Adrenal gland (tissue), 12 donors: Measurements from ENCODE around the gene HNMT. TPM values are rescaled to one million over a fixed set of nuclear protein-coding genes. Genes with fewer than 3 reads are reported as not detected.

Experiments
- DNase-seq, 7 donors: peaks; one replicate each; pipeline ENCODE4 v3.0.0-alpha.2; 2019 to 2020
- H3K27ac ChIP-seq, 5 donors: fragments of 200-600 bp; sonication (generic) in 4 of 5; 1 replicate in 3 of 5; 2 replicates in 2 of 5; pipeline versions ENCODE4 v1.5.1 to v1.8.0; 2016 to 2020; ENCODE audit warnings: mild to moderate bottlenecking in 1 of 5
- H3K27me3 ChIP-seq: fragments of 200-600 bp; 2 replicates; pipeline ENCODE4 v1.8.0; 2021
- H3K36me3 ChIP-seq, 2 donors: fragments of 200-600 bp; replicated peaks in 1 of 2; 1 replicate in 1 of 2; 2 replicates in 1 of 2; pipeline versions ENCODE4 v1.5.1 to v1.8.0; 2018 to 2022
- H3K4me1 ChIP-seq, 2 donors: fragments of 200-600 bp; replicated peaks in 1 of 2; 1 replicate in 1 of 2; 2 replicates in 1 of 2; pipeline versions ENCODE4 v1.5.1 to v1.8.0; 2018 to 2021
- H3K4me3 ChIP-seq, 4 donors: fragments of 200-600 bp; sonication (generic) in 3 of 4; one replicate each; pipeline ENCODE4 v1.5.1; 2016 to 2018
- H3K9me3 ChIP-seq, 3 donors: fragments of 200-600 bp; sonication (generic) in 1 of 3; replicated peaks in 1 of 3; 1 replicate in 2 of 3; 2 replicates in 1 of 3; pipeline versions ENCODE4 v1.5.1 to v1.8.0; 2016 to 2021
- POLR2A ChIP-seq, 2 donors: fragments of 450-650 bp; IDR thresholded peaks; one replicate each; pipeline ENCODE4 v1.6.1; 2017; ENCODE audit warnings: antibody characterized with exemption in 2 of 2, mild to moderate bottlenecking in 2 of 2, moderate library complexity in 1 of 2
- WGBS, 4 donors: extraction: QIAGEN DNeasy Blood & Tissue Kit in 2 of 4; methylation state at CpG; one replicate each; pipeline versions ENCODE4 v1.1.5 to v1.1.7; 2013 to 2017; 5-methylcytosine and 5-hydroxymethylcytosine counted together
- intact Hi-C, 2 donors: fragments of 100-400 bp; cut with DNase I; formaldehyde crosslinking; loops; one replicate each; pipeline versions ENCODE4 v1.14.1 to v1.15.0; 2022 to 2023
- polyA plus RNA-seq, 3 donors: library from polyadenylated mRNA; stranded (reverse); fragments of 200-250 nt in 2 of 3; fragments of 350-450 nt in 1 of 3; fragmentation: Illumina TruSeq in 1 of 3; extraction: RNeasy Lipid Tissue Mini Kit (QIAGEN cat#74804) in 1 of 3; gene quantifications; one replicate each; pipeline ENCODE4 v1.2.3, GENCODE V29; 2013 to 2014
- total RNA-seq, 9 donors: library from RNA; depleted of rRNA in 4 of 9; stranded (reverse); fragments of >200 nt in 4 of 9; fragments of 120-200 nt in 1 of 9; fragmentation: NEBNext Ultra II Directional in 1 of 9; extraction: Animal tissue kit (Norgen Biotek cat#: 25700) in 1 of 9; gene quantifications; one replicate each; pipeline versions ENCODE4 v1.1.0 to v1.2.4, GENCODE V29; 2013 to 2023
- TF ChIP-seq, protein P1 (sequence below), 6 experiments: fragments of 450-650 bp in 4 of 6; fragments of 200-600 bp in 2 of 6; sonication (generic) in 1 of 6; IDR thresholded peaks; 1 replicate in 5 of 6; 2 replicates in 1 of 6; pipeline versions ENCODE4 v1.5.1 to v1.8.0; 2016 to 2021; ENCODE audit warnings: antibody characterized with exemption in 6 of 6, mild to moderate bottlenecking in 2 of 6, moderate library complexity in 1 of 6
- donor health status: healthy with polysubstance abuse.
- donor health status: Bipolar disorder and iron deficiency.
- donor health status: DM: yes; HTN: yes; CAD: no.
- donor health status: DM: no; HTN: no; CAD: no.
- donor health status: DM: no; HTN: no; CAD: no.
- donor health status: DM: yes; HTN: yes; CAD: no.

The HNMT gene
- total and polyA plus RNA-seq, 12 donors: 4.5 to 53.7 (median 21.3) TPM

DNA sequence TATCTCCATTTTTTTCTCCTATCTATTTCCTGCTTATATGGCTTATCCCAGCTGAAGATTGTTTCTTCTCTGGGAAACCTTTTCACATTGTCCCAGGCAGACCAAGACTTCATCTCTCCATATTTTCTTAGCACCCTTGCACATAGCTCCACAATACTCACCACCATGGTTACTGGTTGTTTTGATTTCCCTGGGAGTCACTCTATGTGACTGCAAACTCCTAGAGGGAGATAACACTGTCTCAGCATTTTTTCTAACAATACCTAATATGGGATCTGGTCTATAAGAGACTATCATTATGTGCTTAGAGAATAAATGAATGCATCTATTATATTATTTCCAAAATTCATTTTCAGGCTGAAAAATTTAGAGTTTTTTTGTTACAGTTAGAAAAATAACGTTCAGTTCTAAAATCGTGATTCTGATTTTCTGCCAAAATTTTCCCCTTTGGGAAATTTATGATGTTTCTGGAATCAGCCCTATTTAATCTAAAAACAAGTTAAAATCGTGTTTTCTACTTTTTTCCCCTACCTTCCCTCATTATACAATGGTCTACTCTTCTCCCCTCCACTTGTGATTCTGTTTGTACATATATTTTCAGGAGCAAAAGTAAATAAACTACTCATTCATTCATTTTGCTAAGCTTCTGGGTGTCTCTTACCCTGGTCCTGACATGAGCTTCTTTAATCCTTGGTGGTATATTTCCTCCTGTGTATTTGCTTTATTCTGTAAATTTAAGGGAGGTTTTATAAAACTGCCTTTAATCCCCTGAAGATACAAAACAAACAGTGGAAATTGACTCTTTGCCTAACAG is 95.4 kb downstream of the HNMT start:
- intact Hi-C loops: no loop called here

DNA sequence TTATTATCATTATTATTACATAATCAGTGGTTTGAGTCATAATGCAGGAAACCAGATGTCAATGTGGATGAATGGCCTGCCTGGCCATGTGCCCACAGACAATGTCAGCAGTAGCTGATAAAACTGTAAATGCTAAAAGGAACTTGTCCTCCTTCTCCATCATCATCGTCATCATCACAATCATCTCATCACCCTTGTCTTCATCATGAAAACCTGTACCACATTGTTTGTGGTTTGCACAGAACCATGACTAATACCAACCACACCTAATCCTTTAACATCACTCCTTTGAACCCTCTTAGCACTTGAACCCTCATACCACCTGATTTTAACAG is 96.0 kb downstream of the HNMT start:
- Histone ChIP-seq H3K36me3 (no peaks in the 10 kb centered on the region), H3K4me1 (peaks cover 6 to 10% of the 10 kb centered on the region in 2 donors), H3K27ac (no peak overlapping the region), H3K27me3 (no peaks in the 10 kb centered on the region), H3K9me3 (no peaks in the 10 kb centered on the region), H3K4me3 (no peak overlapping the region)
- intact Hi-C loops: no loop called here
- no peak for TF ChIP-seq POLR2A (IDR thresholded peaks at IDR 0.05)
- TF ChIP-seq, protein P1, sequence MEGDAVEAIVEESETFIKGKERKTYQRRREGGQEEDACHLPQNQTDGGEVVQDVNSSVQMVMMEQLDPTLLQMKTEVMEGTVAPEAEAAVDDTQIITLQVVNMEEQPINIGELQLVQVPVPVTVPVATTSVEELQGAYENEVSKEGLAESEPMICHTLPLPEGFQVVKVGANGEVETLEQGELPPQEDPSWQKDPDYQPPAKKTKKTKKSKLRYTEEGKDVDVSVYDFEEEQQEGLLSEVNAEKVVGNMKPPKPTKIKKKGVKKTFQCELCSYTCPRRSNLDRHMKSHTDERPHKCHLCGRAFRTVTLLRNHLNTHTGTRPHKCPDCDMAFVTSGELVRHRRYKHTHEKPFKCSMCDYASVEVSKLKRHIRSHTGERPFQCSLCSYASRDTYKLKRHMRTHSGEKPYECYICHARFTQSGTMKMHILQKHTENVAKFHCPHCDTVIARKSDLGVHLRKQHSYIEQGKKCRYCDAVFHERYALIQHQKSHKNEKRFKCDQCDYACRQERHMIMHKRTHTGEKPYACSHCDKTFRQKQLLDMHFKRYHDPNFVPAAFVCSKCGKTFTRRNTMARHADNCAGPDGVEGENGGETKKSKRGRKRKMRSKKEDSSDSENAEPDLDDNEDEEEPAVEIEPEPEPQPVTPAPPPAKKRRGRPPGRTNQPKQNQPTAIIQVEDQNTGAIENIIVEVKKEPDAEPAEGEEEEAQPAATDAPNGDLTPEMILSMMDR (IDR thresholded peaks at IDR 0.05): no peak
- 8 to 27% (median 14%) methylated on average over 1 of the region's 1 CpG for WGBS, 4 donors
- DNase-seq: peak; percentile 71 to 96 (median 83)

More for the DNA sequence above, 95.4 kb downstream of the HNMT start:
- Histone ChIP-seq H3K36me3 (no peaks in the 10 kb centered on the region), H3K4me3 (no peak overlapping the region), H3K4me1 (peaks cover 6 to 10% of the 10 kb centered on the region in 2 donors), H3K27ac (no peak overlapping the region), H3K27me3 (no peaks in the 10 kb centered on the region), H3K9me3 (no peaks in the 10 kb centered on the region)
- DNase-seq: no peak
- TF ChIP-seq POLR2A (IDR thresholded peaks at IDR 0.05): no peak
- TF ChIP-seq, protein P1 (IDR thresholded peaks at IDR 0.05): no peak
- WGBS, 4 donors: 19 to 35% (median 28%) methylated on average over 3 of the region's 3 CpGs

DNA sequence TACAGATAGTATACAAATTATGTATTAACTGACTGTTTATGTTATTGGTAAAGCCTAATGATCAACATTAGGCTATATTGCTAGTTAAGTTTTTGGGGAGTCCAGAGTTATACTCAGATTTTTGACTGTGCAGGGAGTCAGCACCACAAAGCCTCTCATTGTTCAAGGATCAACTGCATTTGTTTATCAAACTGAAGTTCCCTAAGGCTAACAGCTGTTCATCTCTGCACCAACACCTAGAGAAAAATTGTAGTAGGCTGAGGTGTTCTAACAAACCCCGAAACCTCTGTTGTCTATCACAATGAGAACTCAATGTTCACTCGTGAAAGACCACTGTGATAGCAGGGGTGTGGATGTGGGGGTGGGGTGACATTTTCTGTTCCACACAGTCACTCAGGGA is 97.7 kb downstream of the HNMT start:
- Histone ChIP-seq H3K4me1 (peaks cover 6 to 10% of the 10 kb centered on the region in 2 donors), H3K27ac (no peak overlapping the region), H3K9me3 (no peaks in the 10 kb centered on the region), H3K27me3 (no peaks in the 10 kb centered on the region), H3K36me3 (no peaks in the 10 kb centered on the region), H3K4me3 (no peak overlapping the region)
- DNase-seq: no peak
- intact Hi-C loops: no loop called here
- TF ChIP-seq, protein P1 (IDR thresholded peaks at IDR 0.05): no peak
- TF ChIP-seq POLR2A (IDR thresholded peaks at IDR 0.05): no peak
- WGBS, 4 donors: 89 to 97% (median 90%) methylated on average over 2 of the region's 2 CpGs

DNA sequence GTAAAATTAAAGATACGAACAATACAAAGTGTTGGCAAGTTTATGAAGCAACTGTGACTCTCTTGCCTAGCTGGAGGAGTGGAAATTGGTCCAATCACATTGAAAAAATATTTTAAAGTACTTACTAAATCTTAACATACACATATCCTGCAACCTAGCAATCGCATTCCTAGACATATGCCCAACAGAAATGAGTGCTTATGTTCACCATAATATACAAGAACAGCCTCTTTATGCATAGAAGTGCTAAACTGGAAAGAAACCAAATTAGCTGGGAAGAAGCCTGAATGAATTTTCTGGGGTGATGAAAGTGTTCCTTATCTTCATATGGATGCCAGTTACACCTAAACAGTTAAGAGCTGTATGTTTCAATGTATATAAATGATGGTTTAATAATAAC is 98.9 kb downstream of the HNMT start:
- Histone ChIP-seq H3K4me1 (peaks cover 6 to 10% of the 10 kb centered on the region in 2 donors), H3K27ac (no peak overlapping the region), H3K36me3 (no peaks in the 10 kb centered on the region), H3K27me3 (no peaks in the 10 kb centered on the region), H3K9me3 (no peaks in the 10 kb centered on the region), H3K4me3 (no peak overlapping the region)
- TF ChIP-seq, protein P1 (IDR thresholded peaks at IDR 0.05): no peak
- TF ChIP-seq POLR2A (IDR thresholded peaks at IDR 0.05): no peak
- intact Hi-C loops: no loop called here
- DNase-seq: no peak
- 85 to 93% (median 93%) methylated on average over 2 of the region's 2 CpGs for WGBS, 4 donors
